GM12878 (cell line): ENCODE data around the gene KLHL1. TPM values are rescaled to one million over a fixed set of nuclear protein-coding genes. Genes with fewer than 3 reads are reported as not detected.

Source experiments
- ATAC-seq: fragments of 200-7000 bp; cut with Tn5 transposase; 3 replicates; pipeline ENCODE4 v1.9.1; 2020; ENCODE audit warnings: mild to moderate bottlenecking, moderate library complexity
- BruUV-seq: library from RNA; stranded (reverse); fragments of 400-500 nt; replicated peaks from 2 replicates; lab custom pipeline; 2021; lab: Mats Ljungman, UMichigan
- CTCF ChIA-PET: fragments of 300-600 bp; sonication (Branson Sonifier 250); formaldehyde crosslinking; extraction: SDS; loops from one replicate; lab custom pipeline; 2021; ENCODE audit warnings: inconsistent platforms; lab: Yijun Ruan, JAX
- POLR2A ChIA-PET: fragments of 350-600 bp; formaldehyde crosslinking; extraction: SDS; loops from one replicate; lab custom pipeline; 2021; ENCODE audit warnings: inconsistent platforms; lab: Charles Lee
- RAD21 ChIA-PET: fragments of 300-600 bp; sonication (Branson Sonifier 250); formaldehyde crosslinking; loops from one replicate; lab custom pipeline; 2023; ENCODE audit warnings: antibody characterized with exemption; ENCODE audit not compliant: unreplicated experiment; lab: Charles Lee
- SMC1A ChIA-PET: fragments of 300-600 bp; sonication (Branson Sonifier 250); formaldehyde crosslinking; loops from one replicate; lab custom pipeline; 2023; ENCODE audit not compliant: unreplicated experiment, uncharacterized antibody; lab: Charles Lee
- DNase-seq: peaks from one replicate; pipeline ENCODE4 v3.0.0-alpha.2; 2011; ENCODE audit warnings: low read depth, low spot score
- FAIRE-seq: peaks from 3 replicates; lab custom pipeline; 2011; peaks lifted over from hg19 to GRCh38; lab: Jason Lieb, UNC
- H2AFZ ChIP-seq: 2 replicates; pipeline ENCODE4 v1.6.0; 2011; ENCODE audit warnings: low read depth, low read length, control low read depth; ENCODE audit not compliant: control insufficient read depth
- H3K27ac ChIP-seq: 2 replicates; pipeline ENCODE4 v1.5.1; 2011; ENCODE audit warnings: control low read depth; ENCODE audit not compliant: control insufficient read depth, insufficient read depth
- H3K27me3 ChIP-seq, 2 experiments: replicated peaks in 1 of 2; 2 replicates each; pipeline versions ENCODE4 v1.6.0 to v1.6.1; 2011; ENCODE audit warnings: low read length in 1 of 2; ENCODE audit not compliant: control insufficient read depth in 2 of 2, insufficient read depth in 2 of 2
- H3K36me3 ChIP-seq, 2 experiments: 2 replicates each; pipeline ENCODE4 v1.5.1; 2011; ENCODE audit warnings: low read length in 1 of 2; ENCODE audit not compliant: control insufficient read depth in 2 of 2, insufficient read depth in 2 of 2
- H3K4me1 ChIP-seq: 2 replicates; pipeline ENCODE4 v1.6.1; 2011; ENCODE audit warnings: mild to moderate bottlenecking, low read length, moderate library complexity, mixed read lengths; ENCODE audit not compliant: control insufficient read depth, insufficient read depth
- H3K4me2 ChIP-seq: 2 replicates; pipeline ENCODE4 v1.6.0; 2011; ENCODE audit warnings: control low read depth; ENCODE audit not compliant: control insufficient read depth, insufficient read depth
- H3K4me3 ChIP-seq: fragments of 200-600 bp; sonication (generic); 2 replicates; pipeline ENCODE4 v1.5.1; 2016
- H3K79me2 ChIP-seq: 2 replicates; pipeline ENCODE4 v1.6.0; 2011; ENCODE audit warnings: low read length; ENCODE audit not compliant: control insufficient read depth, insufficient read depth
- H3K9ac ChIP-seq: 2 replicates; pipeline ENCODE4 v1.8.0; 2011; ENCODE audit warnings: low read length, control low read depth, mixed read lengths; ENCODE audit not compliant: control insufficient read depth, insufficient read depth
- H3K9me3 ChIP-seq: replicated peaks from 3 replicates; pipeline ENCODE4 v1.5.1; 2011; ENCODE audit warnings: mild to moderate bottlenecking, low read length; ENCODE audit not compliant: control insufficient read depth, insufficient read depth
- H4K20me1 ChIP-seq: 2 replicates; pipeline ENCODE4 v1.6.0; 2011; ENCODE audit not compliant: control insufficient read depth, insufficient read depth
- CBX3 ChIP-seq: fragments of 200-600 bp; sonication (generic); IDR thresholded peaks from 2 replicates; pipeline ENCODE4 v1.6.1; 2016; ENCODE audit warnings: low read depth, borderline replicate concordance
- MEF2A ChIP-seq: IDR thresholded peaks from 2 replicates; pipeline ENCODE4 v1.6.1; 2011; ENCODE audit warnings: low read depth, mild to moderate bottlenecking, low read length, moderate library complexity; ENCODE audit not compliant: insufficient read depth
- NFIC ChIP-seq: IDR thresholded peaks from 2 replicates; pipeline ENCODE4 v1.6.1; 2012; ENCODE audit warnings: low read depth, mild to moderate bottlenecking, inconsistent platforms, low read length, moderate library complexity
- NR2C2 ChIP-seq: IDR thresholded peaks from 2 replicates; pipeline ENCODE4 v1.6.1; 2011; ENCODE audit warnings: borderline replicate concordance, low read depth; ENCODE audit not compliant: control insufficient read depth, insufficient read length
- SP1 ChIP-seq: IDR thresholded peaks from one replicate; pipeline ENCODE4 v1.6.1; 2011; ENCODE audit warnings: low read depth, low read length
- STAT1 ChIP-seq: fragments of 450-650 bp; conservative IDR thresholded peaks from 2 replicates; pipeline ENCODE4 v1.6.1; 2014; ENCODE audit warnings: antibody characterized with exemption, mild to moderate bottlenecking
- WGBS: methylation state at CpG from one replicate; pipeline ENCODE4 v1.1.6; 2016; ENCODE audit warnings: low lambda C conversion rate; ENCODE audit not compliant: insufficient replicate concordance, insufficient coverage; ENCODE audit errors: missing lambda C conversion rate; 5-methylcytosine and 5-hydroxymethylcytosine counted together
- in situ Hi-C: fragments of 300-500 bp; cut with MboI; formaldehyde crosslinking; loops from 9 replicates; pipeline ENCODE4 v1.14.3; 2018; ENCODE audit warnings: mixed read lengths
- intact Hi-C: fragments of 100-400 bp; cut with micrococcal nuclease; formaldehyde crosslinking; loops from one replicate; pipeline ENCODE4 v1.14.2; 2022; ENCODE audit not compliant: unreplicated experiment
- polyA plus RNA-seq, 11 experiments: library from polyadenylated mRNA; depleted of rRNA in 4 of 11; unstranded in 6 of 11; stranded (reverse) in 5 of 11; fragments of >200 nt; fragmentation: Nextera tagmentation in 4 of 11; fragmentation: Illumina TruSeq in 1 of 11; extraction: Ambion mirVana in 4 of 11; extraction: Trizol in 1 of 11; gene quantifications; 1 replicate in 1 of 11; 2 replicates in 10 of 11; pipeline versions ENCODE4 v1.2.1 to v1.2.3, GENCODE V29; 2011 to 2016; ENCODE audit warnings: inconsistent platforms in 2 of 11, missing spikeins in 2 of 11, low read depth in 1 of 11
- total RNA-seq, 4 experiments: library from RNA; depleted of rRNA in 3 of 4; stranded (reverse); fragments of >200 nt in 3 of 4; fragmentation: Illumina TruSeq in 1 of 4; extraction: Trizol in 1 of 4; gene quantifications; 2 replicates each; pipeline versions ENCODE4 v1.2.1 to v1.2.3, GENCODE V29; 2013 to 2021

Gene KLHL1
- total and polyA plus RNA-seq, 10 of the 15 experiments (the other 5 are each of a cell fraction or from before 2014, with no cell fraction given), result 0.02 to 0.13 (median 0.05) TPM; not detected in 2

DNA sequence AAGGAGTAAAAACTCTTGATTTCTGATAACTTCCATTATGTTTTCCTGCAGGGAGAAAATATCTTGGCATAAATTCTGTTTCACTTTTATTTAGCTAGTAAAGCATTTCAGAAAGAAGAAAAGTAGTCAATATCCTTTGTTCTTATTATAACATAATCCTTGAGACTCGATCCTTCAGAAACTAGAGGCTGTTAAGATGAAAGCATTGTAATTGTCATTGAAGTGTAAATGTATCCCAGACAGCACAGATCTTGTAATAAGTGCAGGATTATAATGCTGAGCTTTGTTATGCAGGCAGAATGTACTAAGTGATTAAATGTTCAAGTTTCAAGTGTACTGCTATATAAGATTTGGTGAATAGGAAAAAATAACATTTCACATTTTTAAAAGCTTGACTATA is 225.8 kb downstream of the KLHL1 start:
- POLR2A ChIA-PET, result no interaction called here
- intact Hi-C loops (no loop called here), in situ Hi-C loops (no loop called here)
- no peaks in the 10 kb centered on the region for H3K9me3 ChIP-seq
- H3K4me2 ChIP-seq, result no peak overlapping the region
- FAIRE-seq, result no peak
- no peak for DNase-seq
- TF ChIP-seq SP1, result no peak
- TF ChIP-seq MEF2A, result no peak
- no TSS peak for BruUV-seq
- 3% methylated on average over 1 of the region's 1 CpG for WGBS
- H3K4me1 ChIP-seq, result no peaks in the 10 kb centered on the region
- no peaks in the 10 kb centered on the region for H4K20me1 ChIP-seq
- SMC1A ChIA-PET, result interaction anchor here (0.8 kb wide), 1 partner anchor 24 kb away, joined by 3 read pairs; no protein-coding TSS in a partner anchor
- RAD21 ChIA-PET, result no interaction called here
- H3K27ac ChIP-seq, result no peak overlapping the region
- no peak overlapping the region for H3K4me3 ChIP-seq
- H3K36me3 ChIP-seq, result no peaks in the 10 kb centered on the region
- H3K79me2 ChIP-seq, result no peaks in the 10 kb centered on the region
- H3K27me3 ChIP-seq, result no peaks in the 10 kb centered on the region
- CTCF ChIA-PET, result no interaction called here
- H2AFZ ChIP-seq, result no peak overlapping the region
- H3K9ac ChIP-seq, result no peak overlapping the region
- no peak for ATAC-seq

GRCh38 chr13:69879936-69880335 is 228.3 kb downstream of the KLHL1 start:
- no peak for DNase-seq
- Histone ChIP-seq H3K4me1 (no peaks in the 10 kb centered on the region), H3K9ac (no peak overlapping the region), H3K4me3 (no peak overlapping the region), H3K27ac (no peak overlapping the region), H3K9me3 (no peaks in the 10 kb centered on the region), H4K20me1 (no peaks in the 10 kb centered on the region), H3K36me3 (no peaks in the 10 kb centered on the region), H3K27me3 (no peaks in the 10 kb centered on the region), H3K79me2 (no peaks in the 10 kb centered on the region), H2AFZ (no peak overlapping the region)
- ChIA-PET CTCF (no interaction called here), RAD21 (no interaction called here), SMC1A (no interaction called here), POLR2A (interaction anchor here (0.5 kb wide), 1 partner anchor 206 kb away, joined by 7 read pairs; no protein-coding TSS in a partner anchor)
- no peak for ATAC-seq
- no peak for FAIRE-seq
- BruUV-seq, result no TSS peak
- in situ Hi-C loops (no loop called here), intact Hi-C loops (no loop called here)
- WGBS, result 50% methylated on average over 1 of the region's 1 CpG
- TF ChIP-seq CBX3, result no peak
- TF ChIP-seq STAT1, result no peak
- no peak for TF ChIP-seq NFIC
- no peak for TF ChIP-seq NR2C2
- TF ChIP-seq, all 136 proteins: peak for 0
- H3K4me2 ChIP-seq, result no peak overlapping the region
